ENCODE measurements around the gene NELFA.

DNA sequence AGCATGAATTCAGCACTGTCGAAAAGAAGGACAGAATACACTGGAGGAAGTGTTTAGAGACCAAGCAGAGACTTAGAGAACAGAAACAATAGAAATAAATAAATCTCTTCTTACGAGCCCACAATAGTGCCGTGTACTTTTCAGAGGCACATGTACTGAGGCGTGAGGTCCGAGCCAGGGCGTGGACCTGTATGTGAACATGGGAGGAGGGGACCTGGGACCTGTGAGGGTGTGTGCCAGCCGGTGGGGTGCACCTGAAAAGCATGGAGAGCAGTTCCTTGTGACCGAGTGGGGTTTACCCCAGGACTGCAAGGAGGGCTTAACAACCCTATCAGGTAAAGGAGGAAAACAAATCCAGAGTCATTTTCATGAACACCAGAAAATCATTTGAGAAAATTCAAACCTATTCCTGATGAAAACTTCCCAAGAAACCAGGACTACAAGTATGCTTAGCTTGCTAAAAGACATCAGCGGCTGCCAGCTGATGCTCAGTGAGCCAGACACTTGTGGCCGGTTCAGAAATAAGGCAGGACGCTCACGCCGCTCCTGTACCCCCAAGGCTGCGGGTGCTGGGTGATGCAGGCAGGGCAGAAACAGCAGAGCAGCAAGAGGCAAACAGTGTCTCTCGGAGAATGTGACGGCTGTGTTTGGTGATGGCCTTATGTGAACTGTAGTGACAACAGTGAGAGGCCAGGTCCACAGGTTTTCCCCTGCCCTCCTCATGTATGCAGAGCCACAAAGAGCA is 37.1 kb downstream of the NELFA start:
- TF ChIP-seq FOXM1 (IDR thresholded peaks at IDR 0.05; ENCODE audit: borderline replicate concordance, low read depth) (no peak), TAF1 (IDR thresholded peaks at IDR 0.05; ENCODE audit: low read depth) (no peak), CEBPB (IDR thresholded peaks at IDR 0.05) (no peak), YY1 (IDR thresholded peaks at IDR 0.05; ENCODE audit: low read depth) (no peak), EGR1 (IDR thresholded peaks at IDR 0.05) (no peak), CREB1 (IDR thresholded peaks at IDR 0.05; ENCODE audit: low read depth) (no peak), EP300 (IDR thresholded peaks at IDR 0.05; ENCODE audit: borderline replicate concordance) (no peak), TEAD4 (IDR thresholded peaks at IDR 0.05) (no peak), TCF12 (IDR thresholded peaks at IDR 0.05; ENCODE audit: low read depth) (no peak), RAD21 (IDR thresholded peaks at IDR 0.05; ENCODE audit: low read depth) (no peak), ZBTB7A (IDR thresholded peaks at IDR 0.05; ENCODE audit: low read depth) (no peak)
- TF ChIP-seq, protein P1, sequence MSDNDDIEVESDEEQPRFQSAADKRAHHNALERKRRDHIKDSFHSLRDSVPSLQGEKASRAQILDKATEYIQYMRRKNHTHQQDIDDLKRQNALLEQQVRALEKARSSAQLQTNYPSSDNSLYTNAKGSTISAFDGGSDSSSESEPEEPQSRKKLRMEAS (IDR thresholded peaks at IDR 0.05): no peak
- TF ChIP-seq, protein P2, sequence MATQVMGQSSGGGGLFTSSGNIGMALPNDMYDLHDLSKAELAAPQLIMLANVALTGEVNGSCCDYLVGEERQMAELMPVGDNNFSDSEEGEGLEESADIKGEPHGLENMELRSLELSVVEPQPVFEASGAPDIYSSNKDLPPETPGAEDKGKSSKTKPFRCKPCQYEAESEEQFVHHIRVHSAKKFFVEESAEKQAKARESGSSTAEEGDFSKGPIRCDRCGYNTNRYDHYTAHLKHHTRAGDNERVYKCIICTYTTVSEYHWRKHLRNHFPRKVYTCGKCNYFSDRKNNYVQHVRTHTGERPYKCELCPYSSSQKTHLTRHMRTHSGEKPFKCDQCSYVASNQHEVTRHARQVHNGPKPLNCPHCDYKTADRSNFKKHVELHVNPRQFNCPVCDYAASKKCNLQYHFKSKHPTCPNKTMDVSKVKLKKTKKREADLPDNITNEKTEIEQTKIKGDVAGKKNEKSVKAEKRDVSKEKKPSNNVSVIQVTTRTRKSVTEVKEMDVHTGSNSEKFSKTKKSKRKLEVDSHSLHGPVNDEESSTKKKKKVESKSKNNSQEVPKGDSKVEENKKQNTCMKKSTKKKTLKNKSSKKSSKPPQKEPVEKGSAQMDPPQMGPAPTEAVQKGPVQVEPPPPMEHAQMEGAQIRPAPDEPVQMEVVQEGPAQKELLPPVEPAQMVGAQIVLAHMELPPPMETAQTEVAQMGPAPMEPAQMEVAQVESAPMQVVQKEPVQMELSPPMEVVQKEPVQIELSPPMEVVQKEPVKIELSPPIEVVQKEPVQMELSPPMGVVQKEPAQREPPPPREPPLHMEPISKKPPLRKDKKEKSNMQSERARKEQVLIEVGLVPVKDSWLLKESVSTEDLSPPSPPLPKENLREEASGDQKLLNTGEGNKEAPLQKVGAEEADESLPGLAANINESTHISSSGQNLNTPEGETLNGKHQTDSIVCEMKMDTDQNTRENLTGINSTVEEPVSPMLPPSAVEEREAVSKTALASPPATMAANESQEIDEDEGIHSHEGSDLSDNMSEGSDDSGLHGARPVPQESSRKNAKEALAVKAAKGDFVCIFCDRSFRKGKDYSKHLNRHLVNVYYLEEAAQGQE (IDR thresholded peaks at IDR 0.05; ENCODE audit: low read depth): no peak
- TF ChIP-seq, protein P3, sequence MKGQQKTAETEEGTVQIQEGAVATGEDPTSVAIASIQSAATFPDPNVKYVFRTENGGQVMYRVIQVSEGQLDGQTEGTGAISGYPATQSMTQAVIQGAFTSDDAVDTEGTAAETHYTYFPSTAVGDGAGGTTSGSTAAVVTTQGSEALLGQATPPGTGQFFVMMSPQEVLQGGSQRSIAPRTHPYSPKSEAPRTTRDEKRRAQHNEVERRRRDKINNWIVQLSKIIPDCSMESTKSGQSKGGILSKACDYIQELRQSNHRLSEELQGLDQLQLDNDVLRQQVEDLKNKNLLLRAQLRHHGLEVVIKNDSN (IDR thresholded peaks at IDR 0.05): no peak
